D721Med (cell line): ENCODE results near the gene SPANXN4.

Source experiments
- DNase-seq: peaks from one replicate; pipeline ENCODE4 v3.0.0; 2011; ENCODE audit warnings: low spot score; ENCODE audit not compliant: insufficient read length
- FAIRE-seq: peaks from 2 replicates; lab custom pipeline; 2011; peaks lifted over from hg19 to GRCh38; lab: Jason Lieb, UNC
- CTCF ChIP-seq: IDR thresholded peaks from 2 replicates; pipeline ENCODE4 v1.5.1; 2012; ENCODE audit warnings: mild to moderate bottlenecking, control low read depth; ENCODE audit not compliant: insufficient read depth; ENCODE audit errors: missing control alignments

SPANXN4 gene

GRCh38 chrX:143025628-143026027 lies at the start of gene SPANXN4:
Gene SPANXN4, plus strand, starts transcription at chrX:143025928. Its CDS starts 87 bp downstream, at chrX:143026015.
- no peak for FAIRE-seq
- TF ChIP-seq CTCF: no peak
- no peak for DNase-seq

- no peak for TF ChIP-seq CTCF
- FAIRE-seq (no peak), DNase-seq (no peak)
Observed at GRCh38 chrX:142977128-142977914, 48.4 kb upstream of the SPANXN4 start.

- DNase-seq (no peak), FAIRE-seq (no peak)
- no peak for TF ChIP-seq CTCF
Observed at GRCh38 chrX:142978130-142978684, 47.5 kb upstream of the SPANXN4 start.

GRCh38 chrX:142982679-142983078 lies 43.0 kb upstream of the SPANXN4 start:
- FAIRE-seq: no peak
- DNase-seq: no peak
- no peak for TF ChIP-seq CTCF

GRCh38 chrX:142994988-142995387 lies 30.7 kb upstream of the SPANXN4 start:
- FAIRE-seq: no peak
- TF ChIP-seq CTCF: no peak
- no peak for DNase-seq

- no peak for TF ChIP-seq CTCF
- DNase-seq (no peak), FAIRE-seq (no peak)
Observed at GRCh38 chrX:142998447-142999198, 27.1 kb upstream of the SPANXN4 start.

- DNase-seq (no peak), FAIRE-seq (no peak)
- TF ChIP-seq CTCF: no peak
Observed at GRCh38 chrX:142999199-142999701, 26.5 kb upstream of the SPANXN4 start.
